T1000 (cell line): ENCODE results near the gene GSTA1.
"Not testable (repeated sequence)": the region's sequence is repeated elsewhere in the genome, so short reads cannot be mapped to it uniquely, and the experiment has no call there.

Source experiments
- DNase-seq: peaks from one replicate; lab custom pipeline; 2025; ENCODE audit warnings: mixed read lengths; lab: John Stamatoyannopoulos, UW

The GSTA1 gene

GRCh38 chr6:52808660-52809059 is 5.0 kb upstream of the GSTA1 start:
- no peak for DNase-seq

- no peak for DNase-seq
Observed at GRCh38 chr6:52802806-52803205, 810 bp downstream of the GSTA1 start.

- DNase-seq = no peak
Observed at GRCh38 chr6:52801188-52801841, 2.3 kb downstream of the GSTA1 start.

GRCh38 chr6:52799272-52799671 is 4.3 kb downstream of the GSTA1 start:
- DNase-seq = not testable (repeated sequence)

GRCh38 chr6:52794366-52794765 is 9.2 kb downstream of the GSTA1 start:
- not testable (repeated sequence) for DNase-seq

GRCh38 chr6:52790861-52791260 is 12.8 kb downstream of the GSTA1 start:
- DNase-seq = no peak

GRCh38 chr6:52789658-52790057 is 14.0 kb downstream of the GSTA1 start:
- not testable (repeated sequence) for DNase-seq

GRCh38 chr6:52788478-52788877 is 15.1 kb downstream of the GSTA1 start:
- no peak for DNase-seq

GRCh38 chr6:52787917-52788316 is 15.7 kb downstream of the GSTA1 start:
- no peak for DNase-seq

GRCh38 chr6:52786249-52786956 is 17.2 kb downstream of the GSTA1 start:
- DNase-seq = no peak

GRCh38 chr6:52782696-52783274 is 20.8 kb downstream of the GSTA1 start:
- not testable (repeated sequence) for DNase-seq

- DNase-seq = not testable (repeated sequence)
Observed at GRCh38 chr6:52782209-52782608, 21.4 kb downstream of the GSTA1 start.

- no peak for DNase-seq
Observed at GRCh38 chr6:52779237-52779636, 24.4 kb downstream of the GSTA1 start.

- not testable (repeated sequence) for DNase-seq
Observed at GRCh38 chr6:52776711-52777351, 26.8 kb downstream of the GSTA1 start.

GRCh38 chr6:52769399-52769798 is 34.2 kb downstream of the GSTA1 start:
- DNase-seq = not testable (repeated sequence)

- DNase-seq = not testable (repeated sequence)
Observed at GRCh38 chr6:52767658-52768057, 36.0 kb downstream of the GSTA1 start.

- DNase-seq = not testable (repeated sequence)
Observed at GRCh38 chr6:52763322-52763916, 40.2 kb downstream of the GSTA1 start, which contains the start of gene GSTA2. GSTA2 (minus strand) TSS chr6:52763475; CDS start chr6:52757947, 5,528 bp downstream.

- DNase-seq = not testable (repeated sequence)
Observed at GRCh38 chr6:52761673-52762491, 41.7 kb downstream of the GSTA1 start.

- DNase-seq = no peak
Observed at GRCh38 chr6:52760105-52760765, 43.4 kb downstream of the GSTA1 start.

- DNase-seq = no peak
Observed at GRCh38 chr6:52759085-52759484, 44.5 kb downstream of the GSTA1 start.
